ENCODE data around the gene WDR4.

DNA sequence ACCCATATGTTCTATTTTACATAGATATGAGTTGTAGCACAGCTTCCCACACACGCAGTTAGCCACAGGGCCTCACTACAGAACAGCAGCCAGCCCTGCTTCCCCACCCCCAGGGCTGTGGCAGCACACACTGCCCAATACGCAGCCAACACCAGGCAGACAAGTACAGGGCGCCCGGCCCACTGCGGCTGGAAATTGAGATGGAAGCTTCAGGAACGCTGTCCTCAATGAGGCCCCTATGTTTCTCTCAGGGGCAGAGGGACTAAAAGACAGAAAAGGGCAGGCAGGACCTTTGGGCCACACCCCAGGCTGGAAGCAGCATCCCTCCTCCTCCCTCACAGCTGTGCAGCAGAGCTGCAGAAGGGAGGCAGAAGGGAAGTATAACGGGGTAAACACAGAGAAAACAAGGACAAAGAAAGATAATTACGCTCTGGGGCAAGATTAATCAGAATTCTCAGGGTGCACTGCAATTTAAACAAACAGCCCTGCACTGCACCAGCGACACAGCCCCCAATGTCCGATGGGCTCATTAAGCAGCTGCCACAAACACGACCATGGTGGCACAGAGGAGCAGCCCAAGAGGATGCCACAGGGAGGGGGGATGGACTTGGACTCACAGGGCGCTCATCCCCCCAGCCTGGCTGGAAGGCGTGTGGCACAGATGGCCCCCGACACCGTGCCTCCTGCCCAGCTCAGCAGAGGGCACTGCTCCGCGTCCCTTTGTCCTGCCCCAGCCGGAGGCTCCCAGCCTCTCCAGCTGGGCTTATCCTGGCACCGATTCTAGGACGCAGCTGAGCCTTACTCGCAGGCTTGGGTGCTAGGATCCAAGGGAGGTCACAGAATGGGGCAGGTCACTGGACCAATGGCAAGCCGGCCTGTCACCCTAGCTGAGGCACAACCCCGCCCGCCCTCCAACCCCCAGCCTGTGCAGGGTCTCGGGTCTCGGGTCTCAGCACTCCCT, 14.2 kb downstream of the WDR4 start:
- TF ChIP-seq POLR2A (IDR thresholded peaks at IDR 0.05): no peak
- TF ChIP-seq, protein P1, sequence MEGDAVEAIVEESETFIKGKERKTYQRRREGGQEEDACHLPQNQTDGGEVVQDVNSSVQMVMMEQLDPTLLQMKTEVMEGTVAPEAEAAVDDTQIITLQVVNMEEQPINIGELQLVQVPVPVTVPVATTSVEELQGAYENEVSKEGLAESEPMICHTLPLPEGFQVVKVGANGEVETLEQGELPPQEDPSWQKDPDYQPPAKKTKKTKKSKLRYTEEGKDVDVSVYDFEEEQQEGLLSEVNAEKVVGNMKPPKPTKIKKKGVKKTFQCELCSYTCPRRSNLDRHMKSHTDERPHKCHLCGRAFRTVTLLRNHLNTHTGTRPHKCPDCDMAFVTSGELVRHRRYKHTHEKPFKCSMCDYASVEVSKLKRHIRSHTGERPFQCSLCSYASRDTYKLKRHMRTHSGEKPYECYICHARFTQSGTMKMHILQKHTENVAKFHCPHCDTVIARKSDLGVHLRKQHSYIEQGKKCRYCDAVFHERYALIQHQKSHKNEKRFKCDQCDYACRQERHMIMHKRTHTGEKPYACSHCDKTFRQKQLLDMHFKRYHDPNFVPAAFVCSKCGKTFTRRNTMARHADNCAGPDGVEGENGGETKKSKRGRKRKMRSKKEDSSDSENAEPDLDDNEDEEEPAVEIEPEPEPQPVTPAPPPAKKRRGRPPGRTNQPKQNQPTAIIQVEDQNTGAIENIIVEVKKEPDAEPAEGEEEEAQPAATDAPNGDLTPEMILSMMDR (IDR thresholded peaks at IDR 0.05): no peak
